Ishikawa (cell line): Measurements from ENCODE around the gene RAPGEF3.

Source experiments
- CEBPB ChIP-seq: IDR thresholded peaks from 2 replicates; pipeline ENCODE4 v1.6.1; 2012
- CREB1 ChIP-seq: IDR thresholded peaks from 2 replicates; pipeline ENCODE4 v1.6.1; 2012; ENCODE audit warnings: low read depth
- EGR1 ChIP-seq: IDR thresholded peaks from 2 replicates; pipeline ENCODE4 v1.6.1; 2012
- EP300 ChIP-seq: IDR thresholded peaks from 2 replicates; pipeline ENCODE4 v1.6.1; 2012; ENCODE audit warnings: borderline replicate concordance
- FOXM1 ChIP-seq: IDR thresholded peaks from 2 replicates; pipeline ENCODE4 v1.6.1; 2012; ENCODE audit warnings: low read depth, borderline replicate concordance
- MAX ChIP-seq: IDR thresholded peaks from 2 replicates; pipeline ENCODE4 v1.6.1; 2012
- NFIC ChIP-seq: IDR thresholded peaks from 2 replicates; pipeline ENCODE4 v1.6.1; 2012
- RAD21 ChIP-seq: IDR thresholded peaks from 2 replicates; pipeline ENCODE4 v1.6.1; 2012; ENCODE audit warnings: low read depth
- REST ChIP-seq: IDR thresholded peaks from 2 replicates; pipeline ENCODE4 v1.6.1; 2012; ENCODE audit warnings: low read depth, mild to moderate bottlenecking
- TAF1 ChIP-seq: IDR thresholded peaks from 2 replicates; pipeline ENCODE4 v1.6.1; 2012; ENCODE audit warnings: low read depth, mild to moderate bottlenecking
- TCF12 ChIP-seq: IDR thresholded peaks from 2 replicates; pipeline ENCODE4 v1.6.1; 2012; ENCODE audit warnings: low read depth
- TEAD4 ChIP-seq: IDR thresholded peaks from 2 replicates; pipeline ENCODE4 v1.6.1; 2012
- YY1 ChIP-seq: IDR thresholded peaks from 2 replicates; pipeline ENCODE4 v1.6.1; 2012; ENCODE audit warnings: low read depth
- ZBTB7A ChIP-seq: IDR thresholded peaks from 2 replicates; pipeline ENCODE4 v1.6.1; 2012; ENCODE audit warnings: low read depth
- TF ChIP-seq, protein P1 (sequence below): IDR thresholded peaks from 2 replicates; pipeline ENCODE4 v1.6.1; 2012

Gene RAPGEF3

GRCh38 chr12:47737936-47738594 is 20.6 kb downstream of the RAPGEF3 start:
- no peak for TF ChIP-seq NFIC
- no peak for TF ChIP-seq YY1
- TF ChIP-seq, protein P1, sequence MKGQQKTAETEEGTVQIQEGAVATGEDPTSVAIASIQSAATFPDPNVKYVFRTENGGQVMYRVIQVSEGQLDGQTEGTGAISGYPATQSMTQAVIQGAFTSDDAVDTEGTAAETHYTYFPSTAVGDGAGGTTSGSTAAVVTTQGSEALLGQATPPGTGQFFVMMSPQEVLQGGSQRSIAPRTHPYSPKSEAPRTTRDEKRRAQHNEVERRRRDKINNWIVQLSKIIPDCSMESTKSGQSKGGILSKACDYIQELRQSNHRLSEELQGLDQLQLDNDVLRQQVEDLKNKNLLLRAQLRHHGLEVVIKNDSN: no peak
- TF ChIP-seq MAX: no peak
- TF ChIP-seq CREB1: no peak
- TF ChIP-seq CEBPB: no peak
- TF ChIP-seq FOXM1: no peak
- no peak for TF ChIP-seq TAF1
- no peak for TF ChIP-seq TEAD4
- TF ChIP-seq REST: no peak
- no peak for TF ChIP-seq EP300
- no peak for TF ChIP-seq ZBTB7A
- no peak for TF ChIP-seq RAD21
- no peak for TF ChIP-seq TCF12
- no peak for TF ChIP-seq EGR1

- no peak for TF ChIP-seq CEBPB
- no peak for TF ChIP-seq EP300
- no peak for TF ChIP-seq RAD21
- no peak for TF ChIP-seq TCF12
- no peak for TF ChIP-seq TAF1
- no peak for TF ChIP-seq ZBTB7A
These were observed 21.6 kb downstream of the RAPGEF3 start for GRCh38 chr12:47736877-47737676.

DNA sequence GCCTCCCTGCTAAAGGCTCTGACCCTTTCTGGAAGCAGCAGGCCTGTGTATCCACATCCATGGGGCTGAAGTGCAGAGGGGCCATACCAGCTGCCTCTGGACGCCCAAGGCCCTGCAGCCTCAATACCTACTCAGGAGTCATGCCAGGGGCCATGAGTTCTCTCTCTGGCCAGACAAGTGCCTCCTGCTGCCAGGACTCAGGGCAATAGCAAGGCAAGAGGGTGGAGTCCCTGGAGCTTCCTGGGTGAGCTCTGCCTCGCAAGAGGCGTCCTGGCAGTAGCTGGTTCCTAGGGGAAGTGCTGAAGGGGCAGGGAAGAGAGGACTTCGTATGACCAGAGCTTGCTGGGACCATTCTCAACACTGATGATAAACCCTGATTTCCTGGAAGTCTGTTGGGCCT is 22.5 kb downstream of the RAPGEF3 start:
- TF ChIP-seq EP300 (no peak), TCF12 (no peak), CEBPB (no peak), FOXM1 (no peak), RAD21 (no peak)
- TF ChIP-seq, protein P1: no peak

- TF ChIP-seq TCF12 (no peak), ZBTB7A (no peak), FOXM1 (no peak), MAX (no peak), EP300 (no peak), TEAD4 (no peak)
These were observed 23.0 kb downstream of the RAPGEF3 start for GRCh38 chr12:47735649-47736048.

GRCh38 chr12:47734725-47735480 is 23.8 kb downstream of the RAPGEF3 start:
- TF ChIP-seq NFIC: no peak
- TF ChIP-seq RAD21: no peak
- TF ChIP-seq, protein P1: no peak
- TF ChIP-seq CEBPB: no peak
- TF ChIP-seq CREB1: no peak
- TF ChIP-seq FOXM1: no peak
- TF ChIP-seq EP300: no peak
- no peak for TF ChIP-seq EGR1
- TF ChIP-seq TEAD4: no peak
- TF ChIP-seq TCF12: no peak
- TF ChIP-seq YY1: no peak
- TF ChIP-seq TAF1: no peak
- TF ChIP-seq ZBTB7A: no peak
- TF ChIP-seq REST: no peak
